Measurements from ENCODE around the gene CFAP119.

The CFAP119 gene

DNA sequence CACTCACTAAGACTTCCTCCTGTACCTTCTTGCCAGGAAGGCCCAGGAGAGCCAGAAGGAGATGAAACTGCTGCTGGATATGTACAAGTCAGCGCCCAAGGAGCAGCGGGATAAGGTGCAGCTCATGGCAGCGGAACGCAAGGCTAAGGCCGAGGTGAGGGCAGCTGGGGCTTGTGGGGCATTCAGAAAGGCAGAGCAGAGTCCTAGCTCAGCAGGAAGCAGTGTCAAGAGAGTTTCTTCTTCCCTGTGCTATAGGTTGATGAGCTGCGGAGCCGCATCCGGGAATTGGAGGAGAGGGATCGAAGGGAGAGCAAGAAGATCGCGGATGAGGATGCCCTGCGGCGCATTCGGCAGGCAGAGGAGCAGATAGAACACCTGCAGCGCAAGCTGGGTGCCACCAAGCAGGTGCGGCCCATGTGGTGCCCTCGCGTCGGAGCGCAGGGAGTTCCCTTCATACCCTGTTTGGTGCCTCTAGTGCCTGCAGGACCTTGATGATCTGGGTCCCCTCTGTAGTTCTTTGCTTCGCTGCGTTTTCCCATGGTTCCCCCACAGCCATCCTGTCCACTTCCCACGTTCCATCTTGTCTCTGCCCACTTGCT, 6.8 kb upstream of the CFAP119 start:
- Histone ChIP-seq H3K4me3 (ENCODE audit: low read depth in 1 of 2, low read length in 2 of 2) (no peak overlapping the region), H3K4me2 (ENCODE audit: insufficient read depth, low read length) (no peak overlapping the region), H3K4me1 (ENCODE audit: insufficient read depth, low read length) (peaks cover 6% of the 10 kb centered on the region; the same call in 1 of the 2 replicates), H3K27me3 (ENCODE audit: insufficient read depth, low read length, poor library complexity) (no peaks in the 10 kb centered on the region), H3K27ac (ENCODE audit: low read length) (no peak overlapping the region), H4K20me1 (ENCODE audit: insufficient read depth, low read length) (peaks cover 24% of the 10 kb centered on the region; the same call in 1 of the 2 replicates), H3K36me3 (ENCODE audit: insufficient read depth, low read length) (peaks cover 97% of the 10 kb centered on the region), H3K79me2 (ENCODE audit: insufficient read depth, low read length) (peaks cover 12% of the 10 kb centered on the region), H3K9ac (ENCODE audit: low read depth, low read length) (no peak overlapping the region), H2AFZ (ENCODE audit: low read depth, low read length) (no peak overlapping the region), H3K9me3 (ENCODE audit: insufficient read depth, low read length, severe bottlenecking) (no peaks in the 10 kb centered on the region)
- TF ChIP-seq, protein P1, sequence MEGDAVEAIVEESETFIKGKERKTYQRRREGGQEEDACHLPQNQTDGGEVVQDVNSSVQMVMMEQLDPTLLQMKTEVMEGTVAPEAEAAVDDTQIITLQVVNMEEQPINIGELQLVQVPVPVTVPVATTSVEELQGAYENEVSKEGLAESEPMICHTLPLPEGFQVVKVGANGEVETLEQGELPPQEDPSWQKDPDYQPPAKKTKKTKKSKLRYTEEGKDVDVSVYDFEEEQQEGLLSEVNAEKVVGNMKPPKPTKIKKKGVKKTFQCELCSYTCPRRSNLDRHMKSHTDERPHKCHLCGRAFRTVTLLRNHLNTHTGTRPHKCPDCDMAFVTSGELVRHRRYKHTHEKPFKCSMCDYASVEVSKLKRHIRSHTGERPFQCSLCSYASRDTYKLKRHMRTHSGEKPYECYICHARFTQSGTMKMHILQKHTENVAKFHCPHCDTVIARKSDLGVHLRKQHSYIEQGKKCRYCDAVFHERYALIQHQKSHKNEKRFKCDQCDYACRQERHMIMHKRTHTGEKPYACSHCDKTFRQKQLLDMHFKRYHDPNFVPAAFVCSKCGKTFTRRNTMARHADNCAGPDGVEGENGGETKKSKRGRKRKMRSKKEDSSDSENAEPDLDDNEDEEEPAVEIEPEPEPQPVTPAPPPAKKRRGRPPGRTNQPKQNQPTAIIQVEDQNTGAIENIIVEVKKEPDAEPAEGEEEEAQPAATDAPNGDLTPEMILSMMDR (IDR thresholded peaks at IDR 0.05; ENCODE audit: borderline replicate concordance, extremely low read depth, low read length, poor library complexity, severe bottlenecking) = no peak
- TF ChIP-seq EZH2 (IDR thresholded peaks at IDR 0.05; ENCODE audit: borderline replicate concordance, low read depth, low read length, severe bottlenecking) = no peak
- ATAC-seq (ENCODE audit: insufficient read depth, low read depth) (no peak), DNase-seq (no peak)

DNA sequence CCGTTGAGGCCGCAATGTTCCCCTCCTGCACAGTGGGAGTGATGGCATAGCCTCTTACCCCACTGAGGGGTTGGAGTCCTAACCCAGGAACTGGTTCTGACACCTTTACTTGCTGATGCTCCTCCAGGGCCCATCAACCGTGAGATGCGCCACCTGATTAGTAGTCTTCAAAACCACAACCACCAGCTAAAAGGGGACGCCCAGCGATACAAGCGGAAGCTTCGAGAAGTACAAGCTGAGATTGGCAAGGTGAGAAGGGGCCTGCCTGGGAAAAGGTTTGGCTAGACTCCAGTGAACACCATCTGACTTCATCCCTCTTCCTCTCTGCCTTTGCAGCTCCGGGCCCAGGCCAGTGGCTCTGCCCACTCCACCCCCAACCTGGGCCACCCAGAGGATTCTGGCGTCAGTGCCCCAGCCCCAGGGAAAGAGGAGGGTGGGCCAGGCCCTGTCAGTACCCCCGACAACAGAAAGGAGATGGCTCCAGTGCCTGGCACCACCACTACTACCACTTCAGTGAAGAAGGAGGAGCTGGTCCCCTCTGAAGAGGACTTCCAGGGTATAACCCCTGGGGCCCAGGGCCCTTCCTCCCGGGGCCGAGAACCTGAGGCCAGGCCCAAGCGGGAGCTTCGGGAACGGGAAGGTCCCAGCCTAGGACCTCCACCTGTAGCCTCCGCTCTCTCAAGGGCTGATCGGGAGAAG, 6.1 kb upstream of the CFAP119 start:
- Histone ChIP-seq H2AFZ (ENCODE audit: low read depth, low read length) (no peak overlapping the region), H3K79me2 (ENCODE audit: insufficient read depth, low read length) (peaks cover 19% of the 10 kb centered on the region), H3K36me3 (ENCODE audit: insufficient read depth, low read length) (peaks cover 97% of the 10 kb centered on the region), H3K4me2 (ENCODE audit: insufficient read depth, low read length) (no peak overlapping the region), H3K9ac (ENCODE audit: low read depth, low read length) (no peak overlapping the region), H3K4me1 (ENCODE audit: insufficient read depth, low read length) (peaks cover 14% of the 10 kb centered on the region), H3K27ac (ENCODE audit: low read length) (no peak overlapping the region), H3K9me3 (ENCODE audit: insufficient read depth, low read length, severe bottlenecking) (no peaks in the 10 kb centered on the region), H4K20me1 (ENCODE audit: insufficient read depth, low read length) (peaks cover 22% of the 10 kb centered on the region; the same call in 1 of the 2 replicates), H3K4me3 (ENCODE audit: low read depth in 1 of 2, low read length in 2 of 2) (no peak overlapping the region), H3K27me3 (ENCODE audit: insufficient read depth, low read length, poor library complexity) (no peaks in the 10 kb centered on the region)
- DNase-seq = no peak
- no peak for ATAC-seq (ENCODE audit: insufficient read depth, low read depth)
- TF ChIP-seq, protein P1 (IDR thresholded peaks at IDR 0.05; ENCODE audit: borderline replicate concordance, extremely low read depth, low read length, poor library complexity, severe bottlenecking) = no peak
- no peak for TF ChIP-seq EZH2 (IDR thresholded peaks at IDR 0.05; ENCODE audit: borderline replicate concordance, low read depth, low read length, severe bottlenecking)

DNA sequence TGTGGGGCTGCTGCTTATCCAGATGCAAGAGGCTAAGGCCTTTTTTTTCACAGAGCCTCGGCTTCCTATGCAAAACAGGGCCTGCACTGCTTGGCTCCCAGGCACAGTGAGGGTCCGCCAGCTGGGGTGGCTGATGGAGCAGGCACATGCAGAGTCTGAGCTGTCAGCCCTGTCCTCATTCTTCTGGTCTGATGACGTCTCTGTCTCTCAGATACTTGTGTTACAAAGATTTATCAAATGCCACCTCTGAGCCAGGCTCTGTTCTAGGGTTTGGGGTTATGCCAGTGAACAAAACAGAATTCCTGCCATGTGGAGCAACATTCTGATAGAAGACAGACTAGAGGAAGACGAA, 5.0 kb upstream of the CFAP119 start:
- no peak for TF ChIP-seq EZH2 (IDR thresholded peaks at IDR 0.05; ENCODE audit: borderline replicate concordance, low read depth, low read length, severe bottlenecking)
- TF ChIP-seq, protein P1 (IDR thresholded peaks at IDR 0.05; ENCODE audit: borderline replicate concordance, extremely low read depth, low read length, poor library complexity, severe bottlenecking) = no peak
- ATAC-seq (ENCODE audit: insufficient read depth, low read depth) = no peak
- Histone ChIP-seq H3K9ac (ENCODE audit: low read depth, low read length) (no peak overlapping the region), H3K27me3 (ENCODE audit: insufficient read depth, low read length, poor library complexity) (no peaks in the 10 kb centered on the region), H4K20me1 (ENCODE audit: insufficient read depth, low read length) (peaks cover 16% of the 10 kb centered on the region; the same call in 1 of the 2 replicates), H3K4me2 (ENCODE audit: insufficient read depth, low read length) (no peak overlapping the region), H3K4me3 (ENCODE audit: low read depth in 1 of 2, low read length in 2 of 2) (no peak overlapping the region), H3K79me2 (ENCODE audit: insufficient read depth, low read length) (peaks cover 28% of the 10 kb centered on the region), H3K4me1 (ENCODE audit: insufficient read depth, low read length) (peaks cover 19% of the 10 kb centered on the region), H2AFZ (ENCODE audit: low read depth, low read length) (no peak overlapping the region), H3K36me3 (ENCODE audit: insufficient read depth, low read length) (peaks cover 90% of the 10 kb centered on the region), H3K9me3 (ENCODE audit: insufficient read depth, low read length, severe bottlenecking) (no peaks in the 10 kb centered on the region), H3K27ac (ENCODE audit: low read length) (no peak overlapping the region)
- no peak for DNase-seq
